ENCODE measurements around the gene TMED4. TPM values are rescaled to one million over a fixed set of nuclear protein-coding genes. Genes with fewer than 3 reads are reported as not detected.

Gene TMED4
- total and polyA plus RNA-seq, 2 of the 13 experiments (the other 11 are each of a cell fraction or from before 2014, with no cell fraction given), result 81.4 to 109 TPM

GRCh38 chr7:44608916-44609648 lies 27.1 kb upstream of the TMED4 start:
- TF ChIP-seq AGO1 (IDR thresholded peaks at IDR 0.05; ENCODE audit: low read depth, low read length, poor library complexity, severe bottlenecking) (no peak), MYNN (CRISPR knock-in tag; IDR thresholded peaks at IDR 0.05; ENCODE audit: low read depth) (no peak), ZNF766 (CRISPR knock-in tag; IDR thresholded peaks at IDR 0.05; ENCODE audit: borderline replicate concordance) (no peak), ZNF740 (CRISPR knock-in tag; IDR thresholded peaks at IDR 0.05) (no peak), HNRNPH1 (optimal IDR thresholded peaks at IDR 0.05; ENCODE audit: low read depth, low read length) (no peak)
- no peak overlapping the region for H3K4me3 ChIP-seq (replicated peaks in 1 of 3; ENCODE audit: insufficient read depth in 1 of 3, low read depth in 2 of 3, low read length in 3 of 3)
- ATAC-seq (no peak), FAIRE-seq (no peak), DNase-seq (ENCODE audit: low spot score) (no peak)
- no peaks in the 10 kb centered on the region; a peak in 1 of 5 replicates for H3K27me3 ChIP-seq (ENCODE audit: control insufficient read depth in 1 of 2, insufficient read depth in 2 of 2, low read length in 2 of 2)
- H4K20me1 ChIP-seq (ENCODE audit: insufficient read depth, low read length), result no peaks in the 10 kb centered on the region
- H2AFZ ChIP-seq (ENCODE audit: low read length), result no peak overlapping the region
- H3K4me1 ChIP-seq (ENCODE audit: insufficient read depth, low read length), result peaks cover 27% of the 10 kb centered on the region
- H3K9ac ChIP-seq (ENCODE audit: insufficient read depth, low read depth, low read length), result no peak overlapping the region
- in situ Hi-C loops (cut with HindIII; ENCODE audit: extremely low pct_ligation_motif_present, low pct_unique_long_range_greater_than_20kb), result no loop called here
- CTCF ChIA-PET (ENCODE audit: low intra/inter-chr PET ratio, low total read pairs), result no interaction called here
- WGBS (ENCODE audit: low lambda C conversion rate), result 94% methylated on average over 14 of the region's 14 CpGs
- H3K4me2 ChIP-seq (ENCODE audit: low read depth, low read length), result no peak overlapping the region
- no peak overlapping the region for H3K27ac ChIP-seq (ENCODE audit: extremely low read length, insufficient read depth, low read length)
- H3K36me3 ChIP-seq (replicated peaks in 1 of 2; ENCODE audit: control insufficient read depth in 1 of 2, insufficient read depth in 2 of 2, low read length in 2 of 2), result no peaks in the 10 kb centered on the region
- POLR2A ChIA-PET, result no interaction called here
- no TSS peak for BruUV-seq (replicated peaks)
- no peaks in the 10 kb centered on the region for H3K9me3 ChIP-seq (ENCODE audit: low read length)
- intact Hi-C loops (cut with micrococcal nuclease; ENCODE audit: unreplicated experiment), result no loop called here
- peaks cover 54% of the 10 kb centered on the region for H3K79me2 ChIP-seq (ENCODE audit: insufficient read depth, low read length)
